Motor neuron (in vitro differentiated cells): ENCODE measurements around the gene EME1. TPM values are rescaled to one million over a fixed set of nuclear protein-coding genes. Genes with fewer than 3 reads are reported as not detected.
"Not testable (repeated sequence)": the region's sequence is repeated elsewhere in the genome, so short reads cannot be mapped to it uniquely, and the experiment has no call there.

Experiments
- ATAC-seq, 8 experiments: fragments of 200-7000 bp; cut with Tn5 transposase; replicated peaks in 6 of 8; 2 replicates each; pipeline ENCODE4 v1.8.0; 2021; ENCODE audit warnings: mild to moderate bottlenecking in 8 of 8, moderate library complexity in 8 of 8
- H3K27ac ChIP-seq, 2 donors: fragments of 250-450 bp; sonication (Bioruptor Pico); 2 replicates each; pipeline ENCODE4 v1.9.0; 2021; ENCODE audit warnings: antibody characterized with exemption in 2 of 2, mild to moderate bottlenecking in 2 of 2, moderate library complexity in 1 of 2
- H3K4me1 ChIP-seq, 2 donors: fragments of 250-450 bp; sonication (Bioruptor Pico); replicated peaks in 1 of 2; 2 replicates each; pipeline ENCODE4 v1.6.1; 2021; ENCODE audit warnings: antibody characterized with exemption in 2 of 2, mild to moderate bottlenecking in 2 of 2, moderate library complexity in 1 of 2
- H3K4me3 ChIP-seq, 5 donors: fragments of 250-450 bp; sonication (Bioruptor Pico); 2 replicates each; pipeline ENCODE4 v1.9.0; 2021; ENCODE audit warnings: antibody characterized with exemption in 5 of 5, mild to moderate bottlenecking in 5 of 5, moderate library complexity in 4 of 5
- WGBS, 10 experiments: fragments of 450-650 bp; shearing (Covaris generic); methylation state at CpG; one replicate each; pipeline ENCODE4 v1.0.0; 2022; 5-methylcytosine and 5-hydroxymethylcytosine counted together
- in situ Hi-C, 9 experiments: fragments of 400-800 bp; cut with MboI; loops; one replicate each; pipeline ENCODE4 v1.15.0; 2021; ENCODE audit warnings: low sequenced_read_pairs in 9 of 9, low pct_unique_long_range_greater_than_20kb in 2 of 9; ENCODE audit not compliant: unreplicated experiment in 9 of 9
- total RNA-seq, 8 experiments: library from RNA; unstranded; fragments of 300-600 nt; gene quantifications; 2 replicates each; pipeline versions ENCODE4 v1.2.3 to v1.2.4, GENCODE V29; 2022

The EME1 gene
- total RNA-seq, 8 experiments from 2014 or later: 0.66 to 14.5 (median 5.7) TPM

GRCh38 chr17:50396261-50397110 is 23.5 kb downstream of the EME1 start:
- Histone ChIP-seq H3K4me1 (peaks cover 10 to 12% of the 10 kb centered on the region in 2 donors), H3K27ac (peak overlapping the region; percentile 82 to 96), H3K4me3 (peak overlapping the region; percentile 77 to 100 (median 94))
- WGBS, 10 experiments: 0 to 80% (median 4%) methylated on average over 1 to 13 of the region's 30 CpGs; no CpG with 5 or more reads in 1 of the 10 experiments
- ATAC-seq: peak; percentile 12 to 68 (median 20)
- in situ Hi-C loops: no loop called here

- peak within 1 kb of the TSS; percentile 77 to 100 (median 94) for H3K4me3 ChIP-seq
- H3K4me1 ChIP-seq: peaks cover 10 to 12% of the 10 kb centered on the region in 2 donors
- WGBS, 10 experiments: 0 to 60% (median 0%) methylated on average over 1 to 11 of the region's 70 CpGs; no CpG with 5 or more reads in 5 of the 10 experiments
- ATAC-seq: peak; percentile 75 to 97 (median 95)
- in situ Hi-C loops: no loop called here
- H3K27ac ChIP-seq: peak within 1 kb of the TSS; percentile 82 to 96
Measured at GRCh38 chr17:50397111-50397918, 24.3 kb downstream of the EME1 start, which contains the start of gene LRRC59. LRRC59 (minus strand) TSS chr17:50397523; CDS start chr17:50397317, 206 bp downstream.

DNA sequence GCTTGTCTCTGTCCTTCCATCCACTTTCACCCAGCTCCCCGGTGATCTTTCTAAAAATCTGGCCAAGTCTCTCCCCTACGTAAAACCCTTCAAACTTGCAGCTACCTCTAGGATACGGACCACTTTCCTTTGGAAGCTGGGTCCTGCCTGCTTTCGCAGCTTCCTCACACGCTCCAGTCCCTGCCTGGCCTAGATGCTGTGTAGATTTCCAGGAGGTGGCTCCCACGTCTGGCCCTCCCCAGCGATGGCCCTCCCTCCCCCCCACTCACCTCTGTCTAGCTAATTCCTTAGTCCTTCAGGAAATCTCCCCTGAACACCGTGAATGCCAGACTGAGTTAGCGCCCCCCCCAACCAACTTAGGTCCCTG is 24.9 kb downstream of the EME1 start:
- in situ Hi-C loops: no loop called here
- no peak overlapping the region for H3K4me3 ChIP-seq
- H3K27ac ChIP-seq: no peak overlapping the region
- 7 to 100% (median 91%) methylated on average over 1 to 5 of the region's 9 CpGs; no CpG with 5 or more reads in 4 of the 10 experiments for WGBS, 10 experiments
- H3K4me1 ChIP-seq: peaks cover 10 to 12% of the 10 kb centered on the region in 2 donors
- no peak for ATAC-seq

GRCh38 chr17:50398672-50399071 is 25.6 kb downstream of the EME1 start:
- 13 to 100% (median 70%) methylated on average over 1 to 2 of the region's 3 CpGs; no CpG with 5 or more reads in 4 of the 10 experiments for WGBS, 10 experiments
- H3K27ac ChIP-seq, ATAC-seq, H3K4me3 ChIP-seq, in situ Hi-C loops: not testable (repeated sequence)
- peaks cover 10 to 12% of the 10 kb centered on the region in 2 donors for H3K4me1 ChIP-seq

- 82 to 100% (median 93%) methylated on average over 2 to 6 of the region's 8 CpGs; no CpG with 5 or more reads in 5 of the 10 experiments for WGBS, 10 experiments
- H3K27ac ChIP-seq, ATAC-seq, in situ Hi-C loops, H3K4me3 ChIP-seq: not testable (repeated sequence)
- H3K4me1 ChIP-seq: peaks cover 10 to 12% of the 10 kb centered on the region in 2 donors
Measured at GRCh38 chr17:50399591-50399990, 26.6 kb downstream of the EME1 start.

DNA sequence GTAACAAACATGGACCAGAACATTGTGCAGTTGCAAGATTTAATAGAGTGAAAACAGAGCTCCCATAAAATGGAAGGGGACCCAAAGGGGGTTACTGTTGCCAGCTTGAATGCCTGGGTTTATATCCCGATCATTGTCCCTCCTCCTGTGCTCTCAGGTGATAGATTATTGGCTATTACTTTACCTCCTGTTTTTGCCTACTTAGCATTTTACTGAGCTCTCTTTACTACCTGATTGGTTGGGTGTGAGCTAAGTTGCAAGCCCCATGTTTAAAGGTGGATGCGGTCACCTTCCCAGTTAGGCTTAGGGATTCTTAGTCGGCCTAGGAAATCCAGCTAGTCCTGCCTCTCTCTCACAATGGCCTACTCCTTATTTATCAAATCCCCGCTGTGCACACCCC is 32.3 kb downstream of the EME1 start:
- WGBS, 10 experiments: 17 to 100% (median 47%) methylated on average over 1 to 3 of the region's 4 CpGs; no CpG with 5 or more reads in 5 of the 10 experiments
- H3K4me3 ChIP-seq, ATAC-seq, in situ Hi-C loops, H3K4me1 ChIP-seq, H3K27ac ChIP-seq: not testable (repeated sequence)

DNA sequence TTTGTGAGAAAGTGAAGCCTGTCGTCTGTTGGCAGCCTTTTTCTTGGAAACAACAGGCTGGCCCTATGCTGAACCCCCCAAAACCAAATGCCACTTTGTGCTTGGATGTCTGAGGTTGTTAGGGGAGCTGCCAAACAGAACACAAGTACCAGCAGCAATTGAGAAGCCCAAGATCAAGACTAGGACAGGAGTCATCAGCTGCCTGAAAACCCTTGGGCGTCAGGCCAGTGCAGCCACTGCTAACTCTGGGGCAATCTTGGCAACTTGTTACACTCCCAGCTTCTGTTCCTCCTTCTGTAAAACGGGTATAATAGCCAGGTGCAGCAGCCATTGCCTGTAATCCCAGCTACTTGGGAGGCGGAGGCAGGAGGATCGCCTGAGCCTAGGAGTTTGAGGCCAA is 33.5 kb downstream of the EME1 start:
- Histone ChIP-seq H3K4me3 (no peak overlapping the region), H3K27ac (no peak overlapping the region), H3K4me1 (no peaks in the 10 kb centered on the region)
- in situ Hi-C loops: no loop called here
- ATAC-seq: no peak
- WGBS, 10 experiments: 11 to 47% (median 29%) methylated on average over 1 to 4 of the region's 5 CpGs; no CpG with 5 or more reads in 2 of the 10 experiments

GRCh38 chr17:50407921-50408320 is 34.9 kb downstream of the EME1 start:
- no peak overlapping the region for H3K27ac ChIP-seq
- in situ Hi-C loops: no loop called here
- ATAC-seq: no peak
- H3K4me1 ChIP-seq: no peaks in the 10 kb centered on the region
- H3K4me3 ChIP-seq: no peak overlapping the region
- WGBS, 10 experiments: 60 to 90% (median 83%) methylated on average over 1 to 3 of the region's 4 CpGs; no CpG with 5 or more reads in 3 of the 10 experiments

DNA sequence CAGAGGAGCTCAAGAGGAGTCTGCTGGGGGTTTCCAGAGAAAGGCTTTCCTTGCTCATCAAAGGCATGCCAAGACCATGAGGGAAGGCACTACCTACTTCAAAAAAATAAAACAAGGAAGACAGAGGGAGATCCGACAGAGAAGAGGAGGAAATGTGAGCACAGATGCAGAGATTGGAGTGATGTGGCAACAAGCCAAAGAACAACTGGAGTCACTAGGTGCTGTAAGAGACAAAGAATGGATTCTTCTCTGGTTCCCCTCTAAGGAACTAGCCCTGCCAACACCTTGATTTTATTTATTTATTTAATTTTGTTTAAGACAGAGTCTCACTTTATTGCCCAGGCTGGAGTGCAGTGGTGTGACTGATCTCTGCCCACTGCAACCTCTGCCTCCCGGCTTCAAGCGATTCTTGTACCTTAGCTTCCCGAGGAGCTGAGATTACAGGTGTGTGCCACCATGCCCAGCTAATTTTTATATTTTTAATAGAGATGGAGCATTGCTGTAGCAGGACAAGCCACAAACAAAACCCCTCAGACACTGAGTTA is 39.2 kb downstream of the EME1 start:
- 0 to 100% (median 64%) methylated on average over 1 to 4 of the region's 4 CpGs; no CpG with 5 or more reads in 2 of the 10 experiments for WGBS, 10 experiments
- no peaks in the 10 kb centered on the region for H3K4me1 ChIP-seq
- no peak overlapping the region for H3K4me3 ChIP-seq
- H3K27ac ChIP-seq: no peak overlapping the region
- no peak for ATAC-seq
- in situ Hi-C loops: no loop called here

DNA sequence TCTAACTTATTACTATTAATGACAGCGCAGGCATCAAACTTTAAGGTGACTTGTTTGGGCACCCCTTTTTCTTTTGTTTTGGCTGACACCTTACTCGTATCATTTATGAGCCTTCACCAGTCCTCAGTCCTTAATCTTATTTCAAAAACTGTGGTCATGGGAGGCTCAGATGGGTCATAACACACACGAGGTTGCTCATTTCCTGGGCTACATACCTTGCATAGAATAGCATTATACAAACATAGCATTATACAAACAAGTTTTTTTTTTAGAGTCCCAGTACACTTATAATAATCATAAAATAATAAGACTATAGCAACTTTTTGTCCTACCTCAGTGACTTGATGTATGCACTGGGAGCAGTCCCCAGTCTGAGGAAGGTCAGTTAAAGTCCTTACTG is 41.8 kb downstream of the EME1 start:
- no peak overlapping the region for H3K27ac ChIP-seq
- no peak for ATAC-seq
- 20 to 73% (median 66%) methylated on average over 1 to 3 of the region's 3 CpGs for WGBS, 10 experiments
- no peaks in the 10 kb centered on the region for H3K4me1 ChIP-seq
- H3K4me3 ChIP-seq: no peak overlapping the region
- in situ Hi-C loops: no loop called here

DNA sequence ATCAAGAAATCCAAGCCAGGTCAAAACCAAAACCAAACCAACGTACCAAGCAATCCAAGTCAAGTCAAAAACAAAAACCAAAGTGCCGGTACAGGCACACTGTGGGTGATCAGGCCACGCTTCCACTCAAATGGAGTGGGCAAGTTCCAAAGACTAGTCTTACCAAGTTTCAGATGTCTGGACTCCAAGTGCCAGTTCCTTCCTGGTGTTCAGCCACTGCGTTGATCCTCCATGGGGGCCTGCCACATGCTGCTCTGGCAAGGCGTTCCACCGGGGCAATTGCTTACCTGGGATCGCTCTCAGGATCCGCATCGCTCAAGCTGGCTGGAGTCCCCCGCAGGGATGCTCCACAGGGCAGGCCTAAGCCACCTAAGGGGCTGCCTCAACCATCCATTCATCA is 46.5 kb downstream of the EME1 start:
- ATAC-seq, in situ Hi-C loops, H3K27ac ChIP-seq, H3K4me3 ChIP-seq: not testable (repeated sequence)
- peaks cover 8 to 11% of the 10 kb centered on the region in 2 donors for H3K4me1 ChIP-seq
- WGBS, 10 experiments: 81 to 100% (median 92%) methylated on average over 1 to 6 of the region's 10 CpGs; no CpG with 5 or more reads in 2 of the 10 experiments

DNA sequence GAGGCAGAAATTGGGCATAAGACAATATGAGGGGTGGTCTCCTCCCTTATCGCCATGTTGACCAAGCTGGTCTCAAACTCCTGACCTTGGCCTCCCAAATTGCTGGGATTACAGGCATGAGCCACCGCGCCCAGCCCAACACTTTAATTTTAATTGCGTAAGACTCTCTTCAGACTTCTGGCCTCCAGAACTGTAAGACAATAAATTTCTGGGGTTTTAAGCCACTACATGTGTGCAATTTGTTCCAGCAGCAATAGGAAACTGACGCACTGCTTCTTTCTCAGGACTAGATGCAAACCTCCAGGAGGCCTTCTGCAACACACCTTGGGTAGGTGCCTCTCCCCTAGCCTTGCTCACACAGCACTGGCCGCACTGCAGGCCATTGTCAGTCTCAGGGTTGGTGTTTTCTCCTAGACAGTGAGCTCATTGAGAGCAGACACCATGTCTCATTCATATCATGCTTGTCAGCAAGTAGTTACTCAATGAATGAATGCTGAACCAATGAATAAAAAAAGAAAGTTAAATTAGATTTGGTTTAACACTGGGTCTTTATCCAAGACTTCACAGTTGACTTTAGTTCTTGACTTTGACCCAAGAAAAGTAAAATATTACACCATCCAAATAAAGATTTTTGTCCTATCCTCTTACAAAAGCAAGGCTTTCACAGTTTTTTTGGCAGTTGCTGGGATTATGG is 47.5 kb downstream of the EME1 start:
- ATAC-seq: peak in 2 of 8 experiments; percentile 37 to 73
- peaks cover 13 to 15% of the 10 kb centered on the region in 2 donors for H3K4me1 ChIP-seq
- H3K4me3 ChIP-seq: no peak overlapping the region
- 0 to 100% (median 86%) methylated on average over 1 to 5 of the region's 6 CpGs; no CpG with 5 or more reads in 2 of the 10 experiments for WGBS, 10 experiments
- no peak overlapping the region for H3K27ac ChIP-seq
- in situ Hi-C loops: no loop called here
